ENCODE measurements around the gene NELFB.

Gene NELFB

GRCh38 chr9:137281345-137282116 is 26.4 kb downstream of the NELFB start:
- DNase-seq (ENCODE audit: low read depth in 2 of 2) = no peak

GRCh38 chr9:137286975-137287383 is 31.9 kb downstream of the NELFB start:
- no peak for DNase-seq (ENCODE audit: low read depth in 2 of 2)

- no peak for DNase-seq (ENCODE audit: low read depth in 2 of 2)
These were observed 38.0 kb downstream of the NELFB start for GRCh38 chr9:137293094-137293481.

GRCh38 chr9:137293482-137294090 is 38.5 kb downstream of the NELFB start:
- no peak for DNase-seq (ENCODE audit: low read depth in 2 of 2)

GRCh38 chr9:137294091-137294680 is 39.1 kb downstream of the NELFB start:
- DNase-seq (ENCODE audit: low read depth in 2 of 2) = no peak

GRCh38 chr9:137294681-137295237 is 39.6 kb downstream of the NELFB start:
- DNase-seq (ENCODE audit: low read depth in 2 of 2) = no peak

GRCh38 chr9:137295238-137295811 is 40.2 kb downstream of the NELFB start:
- DNase-seq (ENCODE audit: low read depth in 2 of 2) = peak in 1 of 2 experiments; percentile 46

- DNase-seq (ENCODE audit: low read depth in 2 of 2) = no peak
These were observed 40.9 kb downstream of the NELFB start for GRCh38 chr9:137295849-137296669.

GRCh38 chr9:137296670-137297664 is 41.8 kb downstream of the NELFB start:
- DNase-seq (ENCODE audit: low read depth in 2 of 2) = no peak

GRCh38 chr9:137297966-137298365 is 42.8 kb downstream of the NELFB start:
- DNase-seq (ENCODE audit: low read depth in 2 of 2) = no peak

- no peak for DNase-seq (ENCODE audit: low read depth in 2 of 2)
These were observed 43.5 kb downstream of the NELFB start for GRCh38 chr9:137298401-137299202.

GRCh38 chr9:137299203-137299565 is 44.1 kb downstream of the NELFB start:
- DNase-seq (ENCODE audit: low read depth in 2 of 2) = no peak

GRCh38 chr9:137299938-137300337 is 44.8 kb downstream of the NELFB start:
- no peak for DNase-seq (ENCODE audit: low read depth in 2 of 2)

GRCh38 chr9:137300567-137301080 is 45.5 kb downstream of the NELFB start:
- DNase-seq (ENCODE audit: low read depth in 2 of 2) = no peak

GRCh38 chr9:137301081-137301947 is 46.2 kb downstream of the NELFB start:
- no peak for DNase-seq (ENCODE audit: low read depth in 2 of 2)

GRCh38 chr9:137302118-137302448 is 47.0 kb downstream of the NELFB start, which contains the start of gene NRARP:
NRARP (minus strand) TSS chr9:137302271; CDS start chr9:137301928, 343 bp downstream.
- peak; percentile 82 to 86 for DNase-seq (ENCODE audit: low read depth in 2 of 2)

GRCh38 chr9:137302449-137303150 is 47.5 kb downstream of the NELFB start:
- DNase-seq (ENCODE audit: low read depth in 2 of 2) = peak in 1 of 2 experiments; percentile 48
